Esophagus (tissue), 2 donors: ENCODE results near the gene PDXK. TPM values are rescaled to one million over a fixed set of nuclear protein-coding genes. Genes with fewer than 3 reads are reported as not detected.
A peak's percentile ranks its signal among the peaks of the same experiment; 100 is the strongest.
"Not testable (repeated sequence)": the region's sequence is repeated elsewhere in the genome, so short reads cannot be mapped to it uniquely, and the experiment has no call there.

Source experiments
- H3K27ac ChIP-seq, 2 donors: one replicate each; pipeline ENCODE4 v1.5.1; 2013; ENCODE audit warnings: low read depth in 2 of 2, mild to moderate bottlenecking in 2 of 2, inconsistent platforms in 1 of 2, low read length in 1 of 2, moderate library complexity in 1 of 2
- H3K27me3 ChIP-seq, 2 donors: one replicate each; pipeline ENCODE4 v1.6.1; 2013; ENCODE audit warnings: low read length in 2 of 2, control low read depth in 1 of 2, mild to moderate bottlenecking in 1 of 2; ENCODE audit not compliant: insufficient read depth in 2 of 2, control insufficient read depth in 1 of 2
- H3K36me3 ChIP-seq, 2 donors: one replicate each; pipeline ENCODE4 v1.6.1; 2013; ENCODE audit warnings: low read length in 1 of 2; ENCODE audit not compliant: control insufficient read depth in 2 of 2, insufficient read depth in 2 of 2
- H3K4me1 ChIP-seq, 2 donors: one replicate each; pipeline ENCODE4 v1.6.1; 2013; ENCODE audit warnings: low read length in 1 of 2; ENCODE audit not compliant: control insufficient read depth in 2 of 2, insufficient read depth in 2 of 2
- H3K4me3 ChIP-seq, 2 donors: one replicate each; pipeline ENCODE4 v1.5.1; 2013; ENCODE audit warnings: low read length in 2 of 2, mild to moderate bottlenecking in 2 of 2, low read depth in 1 of 2, moderate library complexity in 1 of 2
- H3K9me3 ChIP-seq, 2 donors: one replicate each; pipeline ENCODE4 v1.6.1; 2013; ENCODE audit warnings: mild to moderate bottlenecking in 2 of 2, low read depth in 1 of 2, low read length in 1 of 2, moderate library complexity in 1 of 2; ENCODE audit not compliant: control insufficient read depth in 2 of 2, insufficient read depth in 1 of 2
- WGBS, 2 donors: extraction: QIAGEN DNeasy Blood & Tissue Kit; methylation state at CpG; one replicate each; pipeline ENCODE4 v1.1.7; 2013; 5-methylcytosine and 5-hydroxymethylcytosine counted together
- polyA plus RNA-seq, 2 donors: library from polyadenylated mRNA; stranded (reverse); fragments of 200-250 nt; gene quantifications; one replicate each; pipeline ENCODE4 v1.2.3, GENCODE V29; 2013
- donor health status: healthy with polysubstance abuse.
- donor health status: Bipolar disorder and iron deficiency.

PDXK gene
- polyA plus RNA-seq, 2 donors = 54.7 to 73.4 TPM

DNA sequence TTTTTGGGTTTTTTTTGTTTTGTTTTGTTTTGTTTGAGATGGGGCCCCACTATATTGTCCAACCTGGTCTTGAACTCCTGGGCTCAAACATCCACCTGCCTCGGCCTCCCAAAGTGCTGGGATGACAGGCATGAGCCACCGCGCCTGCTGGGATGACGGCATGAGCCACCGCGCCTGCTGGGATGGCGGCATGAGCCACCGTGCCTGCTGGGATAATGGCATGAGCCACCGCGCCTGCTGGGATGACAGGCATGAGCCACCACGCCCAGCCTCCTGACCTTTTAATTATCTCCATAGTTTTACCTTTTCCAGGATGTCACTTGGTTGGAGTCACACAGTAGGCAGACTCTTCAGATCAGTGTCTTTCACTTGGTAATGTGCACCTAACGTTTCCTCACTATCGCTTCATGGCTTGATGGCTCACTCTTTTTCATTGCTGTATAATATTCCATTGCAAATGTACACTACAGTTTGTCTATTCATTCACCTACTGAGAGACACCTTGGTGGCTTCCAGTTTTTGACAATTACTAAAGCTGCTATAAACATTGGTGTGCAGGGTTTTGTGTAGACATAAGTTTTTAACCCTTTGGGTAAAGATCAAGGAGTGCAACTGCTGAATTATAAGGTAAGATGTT, 10.1 kb upstream of the PDXK start:
- Histone ChIP-seq H3K27ac (no peak overlapping the region), H3K27me3 (no peaks in the 10 kb centered on the region), H3K9me3 (no peaks in the 10 kb centered on the region), H3K36me3 (no peaks in the 10 kb centered on the region), H3K4me3 (no peak overlapping the region), H3K4me1 (no peaks in the 10 kb centered on the region)
- WGBS, 2 donors = 92 to 94% methylated on average over 13 of the region's 13 CpGs

DNA sequence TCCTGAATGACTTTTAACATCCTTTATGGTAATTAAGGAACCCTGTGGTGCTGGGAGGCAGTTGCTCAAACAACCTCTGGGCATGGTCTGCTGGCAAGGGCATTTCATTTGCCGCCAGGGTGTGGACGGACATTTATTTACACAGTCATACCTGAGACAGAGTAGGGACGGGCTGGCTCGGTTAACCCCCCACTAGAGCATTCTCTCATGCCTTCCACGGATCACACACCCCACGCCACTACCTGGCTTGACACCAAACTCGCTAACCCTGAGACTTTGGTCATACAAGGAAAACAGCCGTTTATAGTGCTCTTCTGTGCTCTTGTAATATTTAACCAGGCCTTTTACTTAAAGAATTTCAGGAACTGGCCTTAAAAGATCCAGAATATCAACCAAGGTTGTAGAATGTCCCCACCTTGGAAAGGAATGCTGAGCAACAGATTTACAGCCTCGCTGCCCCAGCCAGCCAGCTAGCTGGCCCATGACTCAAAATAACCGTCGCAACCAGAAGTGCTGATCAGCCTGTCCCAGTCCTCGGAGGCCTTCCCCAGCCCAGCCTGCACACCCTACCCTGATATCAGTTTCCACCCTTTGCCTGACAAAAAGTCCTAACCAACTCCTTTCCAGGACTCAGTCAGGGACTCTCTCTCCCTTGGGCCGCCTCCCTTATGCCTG, 6.5 kb upstream of the PDXK start:
- WGBS, 2 donors = 47 to 57% methylated on average over 13 of the region's 13 CpGs

DNA sequence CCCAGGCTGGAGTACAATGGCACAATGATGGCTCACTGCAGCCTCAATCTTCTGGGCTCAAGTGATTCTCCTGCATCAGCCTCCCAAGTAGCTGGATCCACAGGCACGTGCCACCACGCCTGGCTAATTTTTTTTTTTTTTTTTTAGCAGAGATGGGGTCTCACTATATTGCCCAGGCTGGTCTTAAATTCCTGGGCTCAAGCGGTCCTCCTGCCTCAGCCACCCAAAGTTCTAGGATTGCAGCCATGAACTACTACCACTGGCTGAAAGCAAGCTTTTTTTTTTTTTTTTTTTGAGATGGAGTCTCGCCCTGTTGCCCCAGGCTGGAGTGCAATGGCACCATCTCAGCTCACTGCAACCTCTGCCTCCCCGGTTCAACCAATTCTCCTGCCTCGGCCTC, 5.8 kb upstream of the PDXK start:
- not testable (repeated sequence) for H3K4me3 ChIP-seq, H3K27me3 ChIP-seq, H3K4me1 ChIP-seq, H3K36me3 ChIP-seq, H3K9me3 ChIP-seq
- peak overlapping the region; percentile 93 to 94 for H3K27ac ChIP-seq
- WGBS, 2 donors = 85 to 94% methylated on average over 6 of the region's 6 CpGs

More for the DNA sequence above, 6.5 kb upstream of the PDXK start:
- H3K4me1 ChIP-seq = no peaks in the 10 kb centered on the region
- no peaks in the 10 kb centered on the region for H3K36me3 ChIP-seq
- peak overlapping the region in 1 of 2 donors; percentile 30 for H3K4me3 ChIP-seq
- H3K9me3 ChIP-seq = no peaks in the 10 kb centered on the region
- no peaks in the 10 kb centered on the region for H3K27me3 ChIP-seq
- H3K27ac ChIP-seq = peak overlapping the region; percentile 93 to 94

DNA sequence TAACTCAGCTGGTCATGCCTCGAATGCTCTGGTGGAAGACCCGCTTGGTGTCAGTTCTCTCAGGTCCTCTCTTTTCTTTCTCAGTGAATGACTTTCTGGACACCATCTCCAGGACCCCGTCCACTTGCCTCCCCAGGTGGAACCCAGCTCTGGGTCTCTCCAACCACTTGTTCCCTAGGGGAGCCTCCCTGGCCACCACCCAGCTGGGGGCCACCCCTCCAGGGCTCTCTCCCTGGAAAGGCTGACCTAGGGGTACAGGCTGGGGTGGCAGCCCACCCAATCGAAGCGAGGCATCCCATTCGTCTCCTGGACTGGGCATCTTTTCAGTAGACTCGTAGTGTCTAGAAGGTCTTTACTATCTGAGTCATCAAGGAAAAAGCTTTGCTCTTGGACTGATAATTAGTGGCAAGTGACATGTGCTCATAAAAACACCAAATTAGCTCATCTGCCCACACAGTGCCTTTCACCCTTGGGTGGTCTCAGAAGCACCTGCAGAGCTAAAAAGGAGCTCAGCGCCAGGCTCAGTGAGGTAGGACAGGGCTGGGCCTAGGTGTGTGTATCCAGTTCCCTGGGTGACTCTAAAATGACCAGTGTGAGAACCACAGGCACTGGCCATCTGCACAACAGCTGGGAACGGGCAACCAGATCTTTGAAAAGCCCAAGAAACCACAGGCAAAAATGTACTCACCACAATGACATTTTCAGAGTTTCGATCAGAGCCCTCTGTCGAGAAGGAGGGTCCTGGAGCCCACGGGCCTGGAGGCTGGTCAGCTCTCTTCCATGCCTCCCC, 2.4 kb upstream of the PDXK start:
- Histone ChIP-seq H3K36me3 (peaks cover 0 to 2% of the 10 kb centered on the region in 2 donors), H3K27me3 (no peaks in the 10 kb centered on the region), H3K9me3 (no peaks in the 10 kb centered on the region), H3K4me3 (no peak overlapping the region), H3K27ac (no peak overlapping the region), H3K4me1 (peaks cover 9 to 19% of the 10 kb centered on the region in 2 donors)
- 70 to 77% methylated on average over 12 of the region's 12 CpGs for WGBS, 2 donors

DNA sequence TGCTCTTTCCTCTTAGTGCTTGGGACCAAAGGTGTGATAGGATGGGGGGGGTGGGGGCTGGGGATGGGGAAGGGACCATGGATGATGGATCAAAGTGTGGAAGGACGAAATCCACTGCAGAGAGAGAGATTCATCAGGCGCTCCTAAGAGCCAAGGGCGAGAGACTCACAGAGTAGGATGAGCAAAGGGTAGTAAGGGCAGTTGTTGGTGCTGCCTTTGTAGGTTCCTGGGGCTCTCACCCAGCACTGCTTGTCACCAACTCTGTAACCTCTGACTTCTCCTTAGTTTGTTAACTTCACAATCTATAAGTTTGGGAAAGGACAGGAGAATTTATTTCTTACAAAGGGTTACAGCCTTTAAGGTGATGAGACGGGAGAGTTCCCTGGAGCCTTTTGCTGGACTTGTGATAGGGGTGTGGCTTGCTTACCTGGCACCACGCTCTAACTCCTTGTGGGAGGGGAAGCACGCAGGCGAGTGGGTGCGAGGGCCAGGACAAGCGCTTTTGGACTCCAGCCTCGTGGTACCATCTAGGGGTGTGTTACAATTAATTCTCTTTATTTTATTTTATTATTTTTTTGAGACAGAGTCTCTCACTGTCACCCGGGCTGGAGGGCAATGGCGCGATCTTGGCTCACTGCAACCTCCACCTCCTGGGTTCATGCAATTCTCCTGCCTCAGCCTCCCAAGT, 1.6 kb upstream of the PDXK start:
- Histone ChIP-seq H3K27me3 (no peaks in the 10 kb centered on the region), H3K4me3 (no peak overlapping the region), H3K4me1 (peaks cover 13 to 26% of the 10 kb centered on the region in 2 donors), H3K36me3 (peaks cover 0 to 2% of the 10 kb centered on the region in 2 donors), H3K27ac (peak overlapping the region in 1 of 2 donors; percentile 48), H3K9me3 (no peaks in the 10 kb centered on the region)
- whole genome bisulfite sequencing, 2 donors = 70 to 71% methylated on average over 13 of the region's 13 CpGs

DNA sequence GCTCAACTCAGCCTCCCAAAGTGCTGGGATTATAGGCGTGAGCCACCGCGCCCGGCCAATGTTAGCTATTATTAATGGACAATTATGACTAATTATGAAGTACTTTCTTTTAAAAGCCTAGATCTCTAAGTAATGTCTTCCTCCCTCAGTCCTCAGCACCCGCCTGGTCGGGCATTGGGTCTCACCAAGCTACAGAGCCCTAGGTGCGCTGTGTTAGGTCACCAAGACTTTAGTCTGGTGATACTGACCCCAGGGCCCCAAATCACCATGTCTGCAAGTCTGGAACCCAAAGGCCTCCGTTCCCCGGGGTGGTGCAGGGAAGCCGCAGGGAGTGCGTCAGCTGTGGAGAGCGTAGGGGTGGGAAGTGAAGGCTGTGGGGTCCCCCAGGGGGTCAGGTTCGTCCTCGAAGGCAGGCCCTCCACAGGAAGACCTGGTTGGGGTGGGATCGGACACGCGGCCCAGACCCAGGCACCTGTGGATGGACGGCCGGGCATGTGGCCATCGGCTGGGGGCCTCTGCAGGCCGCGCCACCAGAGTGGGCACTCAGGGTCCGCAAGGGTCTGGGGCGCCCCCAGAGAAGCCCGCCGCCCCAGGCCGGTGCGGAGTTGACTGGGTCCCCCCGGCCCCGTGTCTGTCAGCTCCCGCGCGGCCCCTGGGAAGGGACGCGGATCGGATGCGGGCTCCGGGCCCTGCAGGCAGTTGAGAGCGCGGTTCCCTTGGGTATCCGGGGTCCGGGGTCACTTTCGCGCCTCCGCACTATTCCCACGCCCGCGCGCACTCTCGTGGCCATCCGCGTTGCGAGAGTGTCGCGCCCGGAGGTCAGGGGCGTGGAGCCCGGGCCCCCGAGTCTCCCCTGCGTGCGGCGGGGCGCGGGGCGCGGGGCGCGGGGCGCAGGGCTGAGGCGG, 710 bp upstream of the PDXK start:
- peaks cover 0 to 2% of the 10 kb centered on the region in 2 donors for H3K36me3 ChIP-seq
- no peaks in the 10 kb centered on the region for H3K9me3 ChIP-seq
- peak overlapping the region; percentile 82 to 93 for H3K4me3 ChIP-seq
- H3K4me1 ChIP-seq = peaks cover 13 to 27% of the 10 kb centered on the region in 2 donors
- H3K27me3 ChIP-seq = no peaks in the 10 kb centered on the region
- 27 to 29% methylated on average over 60 to 70 of the region's 70 CpGs for WGBS, 2 donors
- H3K27ac ChIP-seq = peak overlapping the region; percentile 58 to 94

DNA sequence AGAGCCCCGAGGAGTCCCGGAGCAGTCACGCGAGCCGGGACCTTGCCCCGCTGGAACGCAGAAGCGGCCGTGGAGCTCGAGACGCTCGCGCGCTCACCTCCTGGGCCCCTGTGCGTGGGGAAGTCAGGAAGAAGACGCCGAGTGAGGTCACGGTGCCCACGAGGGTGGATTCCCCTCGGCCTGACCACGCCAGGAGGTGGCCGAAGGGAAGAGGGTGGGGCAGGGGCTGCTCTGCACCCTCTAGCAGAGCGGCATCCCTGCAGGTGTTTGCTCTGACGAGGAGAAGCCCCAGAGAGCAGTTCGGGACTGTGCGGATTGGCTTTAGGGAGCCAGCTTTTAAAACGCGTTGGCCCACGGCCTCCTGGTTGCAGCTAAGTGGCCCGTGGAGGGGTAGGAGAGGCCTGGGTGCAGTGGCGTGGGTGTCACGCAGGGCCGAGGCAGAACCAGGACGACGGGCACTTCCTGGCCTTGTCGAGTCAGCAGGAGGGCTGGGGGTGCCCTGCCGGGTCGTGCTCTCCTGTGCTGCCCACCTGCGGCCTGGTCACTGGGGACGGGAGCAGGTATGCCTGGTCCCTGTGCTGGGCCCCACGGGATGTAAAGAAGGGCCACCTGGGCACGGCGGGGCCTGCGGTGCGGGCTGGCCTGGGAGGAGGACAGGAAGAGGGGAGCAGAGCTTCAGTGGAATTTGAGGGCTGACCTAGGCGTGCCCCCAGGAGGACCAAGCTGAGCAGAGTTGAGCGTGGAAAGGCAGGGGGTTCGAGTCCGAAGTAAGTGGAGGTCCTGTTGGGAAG, 1.0 kb downstream of the PDXK start:
- Histone ChIP-seq H3K4me1 (peaks cover 13 to 27% of the 10 kb centered on the region in 2 donors), H3K27me3 (no peaks in the 10 kb centered on the region), H3K27ac (peak overlapping the region; percentile 91 to 94), H3K9me3 (no peaks in the 10 kb centered on the region), H3K36me3 (peaks cover 0 to 11% of the 10 kb centered on the region in 2 donors), H3K4me3 (peak overlapping the region; percentile 82 to 93)
- 9 to 12% methylated on average over 48 to 49 of the region's 49 CpGs for WGBS, 2 donors

DNA sequence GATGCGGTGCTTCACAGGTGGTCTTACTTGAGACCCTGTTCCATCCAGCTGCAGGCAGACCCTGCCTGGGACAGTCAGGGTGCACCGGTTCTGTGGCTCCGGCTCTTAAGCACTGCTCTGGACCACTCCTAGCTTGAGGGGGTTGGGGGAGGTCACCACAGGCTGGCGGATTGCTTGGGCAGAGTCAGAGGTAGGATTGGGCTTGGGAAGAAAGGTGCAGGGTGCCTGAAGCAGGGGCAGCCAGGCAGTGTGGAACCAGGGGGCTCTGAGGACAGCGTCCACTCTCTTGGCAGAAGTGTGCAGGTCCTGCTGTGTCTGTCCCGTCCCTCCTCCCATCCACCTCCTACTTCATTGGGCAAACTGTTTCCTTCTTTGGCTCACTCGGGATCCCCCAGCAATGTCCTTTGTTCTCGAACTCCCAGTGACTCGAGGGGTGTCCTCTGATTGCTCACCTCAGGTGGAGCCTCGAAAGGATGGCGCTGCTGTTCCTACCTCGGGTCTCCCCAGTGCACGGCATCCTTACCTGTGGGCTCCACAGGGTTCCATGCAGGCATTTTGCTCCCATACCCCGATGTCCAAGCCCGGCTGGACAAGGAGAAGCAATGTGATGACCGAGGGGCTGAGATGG, 1.7 kb downstream of the PDXK start:
- peaks cover 13 to 27% of the 10 kb centered on the region in 2 donors for H3K4me1 ChIP-seq
- H3K9me3 ChIP-seq = no peaks in the 10 kb centered on the region
- WGBS, 2 donors = 74 to 80% methylated on average over 16 of the region's 16 CpGs
- peak overlapping the region; percentile 82 to 93 for H3K4me3 ChIP-seq
- no peaks in the 10 kb centered on the region for H3K27me3 ChIP-seq
- peaks cover 0 to 11% of the 10 kb centered on the region in 2 donors for H3K36me3 ChIP-seq
- H3K27ac ChIP-seq = peak overlapping the region in 1 of 2 donors; percentile 9
